Body of pancreas (tissue), 4 donors: ENCODE measurements around the gene VAPA.

Source experiments
- CTCF ChIP-seq, 7 experiments: fragments of 450-650 bp in 4 of 7; fragments of 200-600 bp in 3 of 7; sonication (generic) in 3 of 7; IDR thresholded peaks; one replicate each; pipeline ENCODE4 v1.5.1; 2016 to 2019; ENCODE audit warnings: antibody characterized with exemption in 7 of 7
- POLR2A ChIP-seq, 3 donors: fragments of 450-650 bp; IDR thresholded peaks; one replicate each; pipeline ENCODE4 v1.6.1; 2016; ENCODE audit warnings: antibody characterized with exemption in 3 of 3, mild to moderate bottlenecking in 2 of 3

GRCh38 chr18:10006311-10006893, 92.6 kb downstream of the VAPA start:
- TF ChIP-seq CTCF (IDR thresholded peaks at IDR 0.05) (peak in 5 of 7 experiments; percentile 22 to 62 (median 50)), POLR2A (IDR thresholded peaks at IDR 0.05) (no peak)
